Heart right ventricle (tissue), 16 donors: Measurements from ENCODE around the gene SPO11. TPM values are rescaled to one million over a fixed set of nuclear protein-coding genes. Genes with fewer than 3 reads are reported as not detected.

Experiments
- ATAC-seq, 8 donors: fragments of 200-7000 bp; cut with Tn5 transposase; one replicate each; pipeline ENCODE4 v1.9.1; 2020; ENCODE audit warnings: mild to moderate bottlenecking in 8 of 8, moderate library complexity in 8 of 8, moderate number of reproducible peaks in 1 of 8
- DNase-seq, 2 donors: peaks; one replicate each; pipeline ENCODE4 v3.0.0-alpha.2; 2020
- H3K27ac ChIP-seq, 10 donors: fragments of 200-600 bp; sonication (generic) in 2 of 10; one replicate each; pipeline versions ENCODE4 v1.5.0 to v1.8.0; 2020 to 2022; ENCODE audit warnings: mild to moderate bottlenecking in 3 of 10
- H3K27me3 ChIP-seq, 7 donors: fragments of 200-600 bp; one replicate each; pipeline ENCODE4 v1.8.0; 2021 to 2022; ENCODE audit warnings: mild to moderate bottlenecking in 2 of 7
- H3K36me3 ChIP-seq, 9 donors: fragments of 200-600 bp; sonication (generic) in 1 of 9; one replicate each; pipeline versions ENCODE4 v1.5.0 to v1.8.0; 2020 to 2022; ENCODE audit warnings: mild to moderate bottlenecking in 2 of 9
- H3K4me1 ChIP-seq, 9 donors: fragments of 200-600 bp; sonication (generic) in 1 of 9; one replicate each; pipeline versions ENCODE4 v1.5.0 to v1.8.0; 2020 to 2022; ENCODE audit warnings: mild to moderate bottlenecking in 4 of 9
- H3K4me3 ChIP-seq, 10 donors: fragments of 200-600 bp; sonication (generic) in 2 of 10; one replicate each; pipeline versions ENCODE4 v1.5.0 to v1.8.0; 2020 to 2022; ENCODE audit warnings: mild to moderate bottlenecking in 7 of 10, moderate library complexity in 2 of 10
- H3K9me3 ChIP-seq, 11 donors: fragments of 200-600 bp in 10 of 11; sonication (generic) in 2 of 11; one replicate each; pipeline versions ENCODE4 v1.5.0 to v1.8.0; 2013 to 2022; ENCODE audit warnings: mild to moderate bottlenecking in 2 of 11, control low read depth in 1 of 11, moderate library complexity in 1 of 11
- WGBS, 2 donors: extraction: QIAGEN DNeasy Blood & Tissue Kit; methylation state at CpG; one replicate each; pipeline ENCODE4 v1.1.7; 2013; ENCODE audit warnings: inconsistent platforms in 1 of 2; 5-methylcytosine and 5-hydroxymethylcytosine counted together
- intact Hi-C, 10 donors: fragments of 100-400 bp; cut with DNase I; formaldehyde crosslinking; loops; one replicate each; pipeline versions ENCODE4 v1.11.1 to v1.14.2; 2022
- polyA plus RNA-seq, 2 donors: library from polyadenylated mRNA; stranded (reverse); fragments of 200-250 nt; gene quantifications; one replicate each; pipeline ENCODE4 v1.2.3, GENCODE V29; 2013
- total RNA-seq, 10 donors: library from RNA; stranded (reverse); fragmentation: NEBNext Ultra II Directional in 3 of 10; extraction: Animal tissue kit (Norgen Biotek cat#: 25700) in 3 of 10; gene quantifications; one replicate each; pipeline versions ENCODE4 v1.2.1 to v1.2.4, GENCODE V29; 2021 to 2023
- TF ChIP-seq, protein P1 (sequence below), 9 donors: fragments of 200-600 bp; sonication (generic) in 2 of 9; IDR thresholded peaks; one replicate each; pipeline versions ENCODE4 v1.5.0 to v1.8.0; 2021 to 2022; ENCODE audit warnings: antibody characterized with exemption in 9 of 9, mild to moderate bottlenecking in 5 of 9, moderate library complexity in 1 of 9
- donor health status: Arrhythmogenic right ventricular cardiomyopathy.
- donor health status: ischemic (EF 13 %, LVEDD 7.1; RV severe dilation, severe dysfunction).
- donor health status: healthy with polysubstance abuse.
- donor health status: DM: no; HTN: yes; CAD: no.
- donor health status: DM: no; HTN: no; CAD: no.
- donor health status: ischemic (EF 25% LVEDD 6.9; RV normal size, moderate dysfunction).
- donor health status: ischemic (EF 25% LVEDD 5.7; RV mildly dilated, moderate dysfunction).
- donor health status: healthy.
- donor health status: DM: yes; HTN: yes; CAD: no.
- donor health status: Ischemic cardiomyopathy.
- donor health status: ischemic (EF 35%, LVEDD 5.7; RV mildly dilated, moderate dysfunction).
- donor health status: nonischemic (EF 11% LVEDD 7.7; RV severe dilation, severe dysfunction).
- donor health status: DM: yes; HTN: yes; CAD: no.
- donor health status: PGD.
- donor health status: ischemic (EF 29% LVEDD 5.4; RV normal size, mild dysfunction).
- donor health status: nonischemic (EF 23%, LVEDD 6.1; RV moderate dilation, normal function).

The SPO11 gene
- total and polyA plus RNA-seq, 12 donors, result not detected

DNA sequence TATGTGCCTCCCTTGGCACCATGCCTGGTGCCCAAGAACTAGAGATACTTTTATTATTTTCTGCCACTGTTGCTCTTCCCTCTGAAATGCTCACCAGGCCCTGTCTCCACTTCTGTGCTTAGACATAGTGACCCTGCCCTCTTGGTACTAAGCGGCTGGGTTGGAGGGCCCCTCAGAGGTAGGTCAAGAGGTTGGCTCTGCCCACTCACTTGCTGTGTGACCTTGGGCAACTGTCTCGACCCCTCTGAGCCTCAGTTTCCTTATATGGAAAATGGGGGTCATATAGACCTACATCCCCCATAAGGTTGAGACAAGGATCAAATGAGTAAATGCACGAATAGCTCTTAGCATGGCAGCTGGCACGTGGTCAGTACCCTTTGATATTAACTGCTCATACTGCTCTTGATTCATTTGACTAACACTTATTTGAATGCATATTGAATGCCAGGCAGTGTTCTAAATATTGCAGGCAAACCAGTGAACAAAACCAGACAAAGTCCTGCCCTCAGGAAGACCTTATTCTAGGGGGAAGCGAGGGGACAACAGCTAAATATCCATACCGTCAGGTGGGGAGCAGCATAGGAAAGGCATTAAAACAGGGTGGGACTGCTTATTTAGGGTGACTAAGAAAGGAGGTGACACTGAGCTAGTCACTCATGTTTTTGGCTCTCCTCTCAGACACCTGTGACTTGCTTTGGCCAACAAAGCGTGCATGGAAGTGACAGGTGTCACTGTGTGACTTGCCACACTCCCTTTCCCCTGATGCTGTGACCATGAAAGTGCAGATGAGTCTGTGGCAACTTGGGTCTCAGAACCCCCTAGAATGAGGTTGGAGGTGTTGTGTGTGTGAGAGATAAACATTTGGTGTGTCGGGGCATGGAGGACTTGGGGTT, 14.3 kb upstream of the SPO11 start:
- TF ChIP-seq, protein P1, sequence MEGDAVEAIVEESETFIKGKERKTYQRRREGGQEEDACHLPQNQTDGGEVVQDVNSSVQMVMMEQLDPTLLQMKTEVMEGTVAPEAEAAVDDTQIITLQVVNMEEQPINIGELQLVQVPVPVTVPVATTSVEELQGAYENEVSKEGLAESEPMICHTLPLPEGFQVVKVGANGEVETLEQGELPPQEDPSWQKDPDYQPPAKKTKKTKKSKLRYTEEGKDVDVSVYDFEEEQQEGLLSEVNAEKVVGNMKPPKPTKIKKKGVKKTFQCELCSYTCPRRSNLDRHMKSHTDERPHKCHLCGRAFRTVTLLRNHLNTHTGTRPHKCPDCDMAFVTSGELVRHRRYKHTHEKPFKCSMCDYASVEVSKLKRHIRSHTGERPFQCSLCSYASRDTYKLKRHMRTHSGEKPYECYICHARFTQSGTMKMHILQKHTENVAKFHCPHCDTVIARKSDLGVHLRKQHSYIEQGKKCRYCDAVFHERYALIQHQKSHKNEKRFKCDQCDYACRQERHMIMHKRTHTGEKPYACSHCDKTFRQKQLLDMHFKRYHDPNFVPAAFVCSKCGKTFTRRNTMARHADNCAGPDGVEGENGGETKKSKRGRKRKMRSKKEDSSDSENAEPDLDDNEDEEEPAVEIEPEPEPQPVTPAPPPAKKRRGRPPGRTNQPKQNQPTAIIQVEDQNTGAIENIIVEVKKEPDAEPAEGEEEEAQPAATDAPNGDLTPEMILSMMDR (IDR thresholded peaks at IDR 0.05), result no peak
- no peak for ATAC-seq

DNA sequence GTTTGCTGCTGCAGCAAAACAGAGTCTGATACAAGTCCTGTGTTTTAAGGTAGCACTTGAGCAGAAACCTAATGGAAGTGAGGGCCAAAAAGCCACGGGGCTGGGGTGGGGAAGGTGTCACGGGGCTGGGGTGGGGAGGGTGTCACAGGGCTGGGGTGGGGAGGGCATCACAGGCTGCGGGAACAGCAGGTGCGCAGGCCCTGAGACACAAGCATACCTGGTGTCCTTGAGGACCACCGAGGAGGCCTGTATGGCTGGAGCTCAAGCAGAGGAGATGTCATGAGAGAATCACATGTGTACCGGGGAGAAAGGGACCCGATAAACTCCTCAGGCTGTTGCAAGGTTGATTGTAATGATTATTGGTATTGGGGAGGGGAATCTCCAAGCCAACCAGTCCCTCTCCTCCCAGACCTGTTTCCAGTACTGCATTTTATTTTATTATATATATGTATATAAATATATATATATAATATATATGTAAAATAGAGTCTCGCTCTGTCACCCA, 13.6 kb upstream of the SPO11 start:
- H3K27ac ChIP-seq, result no peak overlapping the region
- intact Hi-C loops, result no loop called here
- WGBS, 2 donors, result 83 to 84% methylated on average over 8 of the region's 8 CpGs
- no peaks in the 10 kb centered on the region for H3K36me3 ChIP-seq
- no peaks in the 10 kb centered on the region for H3K9me3 ChIP-seq
- DNase-seq (no peak), ATAC-seq (no peak)
- H3K4me3 ChIP-seq, result no peak overlapping the region
- TF ChIP-seq, protein P1 (IDR thresholded peaks at IDR 0.05), result no peak
- H3K4me1 ChIP-seq, result no peaks in the 10 kb centered on the region
- peaks cover 0 to 53% (median 17%) of the 10 kb centered on the region in 7 donors for H3K27me3 ChIP-seq

More for the DNA sequence above, 14.3 kb upstream of the SPO11 start:
- Histone ChIP-seq H3K4me1 (no peaks in the 10 kb centered on the region), H3K9me3 (no peaks in the 10 kb centered on the region), H3K4me3 (no peak overlapping the region), H3K27me3 (peaks cover 0 to 53% (median 10%) of the 10 kb centered on the region in 7 donors), H3K27ac (no peak overlapping the region), H3K36me3 (no peaks in the 10 kb centered on the region)
- WGBS, 2 donors, result 79 to 87% methylated on average over 8 of the region's 8 CpGs
- intact Hi-C loops, result no loop called here
- DNase-seq, result no peak

DNA sequence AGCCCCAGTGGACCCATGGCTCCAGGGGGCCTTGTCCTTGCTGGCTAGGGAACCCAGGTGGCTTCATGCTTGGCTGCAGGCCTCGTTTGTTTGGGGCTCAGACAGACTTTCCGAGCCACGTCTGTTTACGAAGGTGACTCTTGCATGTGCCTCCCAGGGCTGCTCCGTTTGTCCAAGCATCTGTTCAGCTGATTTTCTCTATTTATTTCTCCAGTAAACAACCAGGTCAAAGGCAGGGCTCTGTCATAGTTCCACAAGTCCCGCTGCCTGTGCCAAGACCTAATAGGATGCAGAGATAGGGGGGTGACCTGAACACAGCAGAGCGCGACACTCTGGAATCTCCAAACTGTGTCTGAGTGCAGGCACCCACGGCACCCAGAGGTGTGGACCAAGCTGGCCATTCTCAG, 12.8 kb upstream of the SPO11 start:
- Histone ChIP-seq H3K4me1 (no peaks in the 10 kb centered on the region), H3K4me3 (no peak overlapping the region), H3K27me3 (peaks cover 0 to 58% (median 25%) of the 10 kb centered on the region in 7 donors), H3K9me3 (no peaks in the 10 kb centered on the region), H3K27ac (no peak overlapping the region), H3K36me3 (no peaks in the 10 kb centered on the region)
- WGBS, 2 donors, result 75 to 82% methylated on average over 9 of the region's 9 CpGs
- intact Hi-C loops, result no loop called here
- DNase-seq (no peak), ATAC-seq (no peak)
- TF ChIP-seq, protein P1 (IDR thresholded peaks at IDR 0.05), result no peak

DNA sequence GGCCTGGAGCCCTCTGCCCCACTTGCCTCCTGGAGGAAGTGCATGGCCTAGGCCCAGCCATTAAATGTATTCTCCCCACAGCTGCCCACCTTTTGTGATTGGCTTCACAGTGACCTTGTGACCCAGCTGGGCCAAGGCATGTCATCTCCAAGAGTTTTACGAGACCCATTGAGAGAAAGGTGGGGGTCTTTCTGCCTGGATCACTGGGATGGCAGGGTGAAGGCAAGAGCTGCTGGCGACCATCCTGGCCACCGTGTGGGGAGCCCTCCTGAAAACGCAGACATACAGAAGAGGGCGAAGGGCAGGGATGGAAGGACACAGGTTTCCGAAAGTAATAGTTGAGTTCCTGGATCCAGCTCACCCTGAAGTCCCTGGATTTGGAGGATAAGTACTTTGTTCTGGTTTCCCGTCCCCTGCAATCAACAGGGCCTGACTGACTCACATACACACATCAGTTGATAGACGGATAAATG, 12.3 kb upstream of the SPO11 start:
- ATAC-seq (no peak), DNase-seq (no peak)
- H3K36me3 ChIP-seq, result no peaks in the 10 kb centered on the region
- intact Hi-C loops, result no loop called here
- H3K9me3 ChIP-seq, result no peaks in the 10 kb centered on the region
- 82 to 84% methylated on average over 8 of the region's 8 CpGs for WGBS, 2 donors
- TF ChIP-seq, protein P1 (IDR thresholded peaks at IDR 0.05), result no peak
- H3K4me3 ChIP-seq, result no peak overlapping the region
- no peak overlapping the region for H3K27ac ChIP-seq
- H3K27me3 ChIP-seq, result peaks cover 0 to 64% (median 30%) of the 10 kb centered on the region in 7 donors
- H3K4me1 ChIP-seq, result no peaks in the 10 kb centered on the region
